Daoy (cell line): ENCODE measurements around the gene GPR157. TPM values are rescaled to one million over a fixed set of nuclear protein-coding genes. Genes with fewer than 3 reads are reported as not detected.
"Not testable (repeated sequence)": the region's sequence is repeated elsewhere in the genome, so short reads cannot be mapped to it uniquely, and the experiment has no call there.

Experiments used
- DNase-seq: peaks from one replicate; pipeline ENCODE4 v3.0.0-alpha.2; 2015; ENCODE audit warnings: low read depth
- total RNA-seq: library from RNA; depleted of rRNA; stranded (reverse); fragments of >200 nt; shearing (Covaris generic); gene quantifications from 2 replicates; pipeline ENCODE4 v1.2.3, GENCODE V29; 2014; rRNA removed

Gene GPR157
- 2.0 and 3.2 TPM in 2 replicates for total RNA-seq

GRCh38 chr1:9128520-9129265 lies at the start of gene GPR157:
Gene GPR157, minus strand, starts transcription at chr1:9129102. Its CDS starts 75 bp downstream, at chr1:9129027.
- DNase-seq: peak; percentile 89

GRCh38 chr1:9174762-9175161 lies 45.9 kb upstream of the GPR157 start:
- DNase-seq: no peak

- DNase-seq: no peak
These were observed 45.3 kb upstream of the GPR157 start for GRCh38 chr1:9174243-9174642.

- DNase-seq: no peak
These were observed 40.8 kb upstream of the GPR157 start for GRCh38 chr1:9169601-9170137.

GRCh38 chr1:9167638-9168037 lies 38.7 kb upstream of the GPR157 start:
- DNase-seq: no peak

- DNase-seq: peak; percentile 94
These were observed 37.7 kb upstream of the GPR157 start for GRCh38 chr1:9166289-9167235.

- DNase-seq: no peak
These were observed 36.5 kb upstream of the GPR157 start for GRCh38 chr1:9165396-9165795.

- peak; percentile 20 for DNase-seq
These were observed 36.0 kb upstream of the GPR157 start for GRCh38 chr1:9164919-9165318.

GRCh38 chr1:9164532-9164900 lies 35.6 kb upstream of the GPR157 start:
- DNase-seq: no peak

- no peak for DNase-seq
These were observed 33.1 kb upstream of the GPR157 start for GRCh38 chr1:9161963-9162362.

GRCh38 chr1:9161342-9161741 lies 32.4 kb upstream of the GPR157 start:
- no peak for DNase-seq

- no peak for DNase-seq
These were observed 31.3 kb upstream of the GPR157 start for GRCh38 chr1:9160079-9160717.

- DNase-seq: no peak
These were observed 27.0 kb upstream of the GPR157 start for GRCh38 chr1:9155879-9156278.

GRCh38 chr1:9155405-9155804 lies 26.5 kb upstream of the GPR157 start:
- not testable (repeated sequence) for DNase-seq

GRCh38 chr1:9153152-9153551 lies 24.2 kb upstream of the GPR157 start:
- DNase-seq: no peak

GRCh38 chr1:9152535-9152934 lies 23.6 kb upstream of the GPR157 start:
- DNase-seq: no peak

- DNase-seq: no peak
These were observed 22.5 kb upstream of the GPR157 start for GRCh38 chr1:9151328-9151860.

GRCh38 chr1:9150582-9151327 lies 21.9 kb upstream of the GPR157 start:
- no peak for DNase-seq

- no peak for DNase-seq
These were observed 21.1 kb upstream of the GPR157 start for GRCh38 chr1:9149837-9150581.

GRCh38 chr1:9149151-9149550 lies 20.2 kb upstream of the GPR157 start:
- no peak for DNase-seq
